CD4-positive, alpha-beta T cell treated with Interleukin-2 at 100 ng/mL for 4 hours (primary cell): Measurements from ENCODE around the gene LY86.
A peak's percentile ranks its signal among the peaks of the same experiment; 100 is the strongest.
"Not testable (repeated sequence)": the region's sequence is repeated elsewhere in the genome, so short reads cannot be mapped to it uniquely, and the experiment has no call there.

Experiments
- DNase-seq: peaks from one replicate; pipeline ENCODE4 v3.0.0-alpha.2; 2020; ENCODE audit warnings: low spot score

The LY86 gene

DNA sequence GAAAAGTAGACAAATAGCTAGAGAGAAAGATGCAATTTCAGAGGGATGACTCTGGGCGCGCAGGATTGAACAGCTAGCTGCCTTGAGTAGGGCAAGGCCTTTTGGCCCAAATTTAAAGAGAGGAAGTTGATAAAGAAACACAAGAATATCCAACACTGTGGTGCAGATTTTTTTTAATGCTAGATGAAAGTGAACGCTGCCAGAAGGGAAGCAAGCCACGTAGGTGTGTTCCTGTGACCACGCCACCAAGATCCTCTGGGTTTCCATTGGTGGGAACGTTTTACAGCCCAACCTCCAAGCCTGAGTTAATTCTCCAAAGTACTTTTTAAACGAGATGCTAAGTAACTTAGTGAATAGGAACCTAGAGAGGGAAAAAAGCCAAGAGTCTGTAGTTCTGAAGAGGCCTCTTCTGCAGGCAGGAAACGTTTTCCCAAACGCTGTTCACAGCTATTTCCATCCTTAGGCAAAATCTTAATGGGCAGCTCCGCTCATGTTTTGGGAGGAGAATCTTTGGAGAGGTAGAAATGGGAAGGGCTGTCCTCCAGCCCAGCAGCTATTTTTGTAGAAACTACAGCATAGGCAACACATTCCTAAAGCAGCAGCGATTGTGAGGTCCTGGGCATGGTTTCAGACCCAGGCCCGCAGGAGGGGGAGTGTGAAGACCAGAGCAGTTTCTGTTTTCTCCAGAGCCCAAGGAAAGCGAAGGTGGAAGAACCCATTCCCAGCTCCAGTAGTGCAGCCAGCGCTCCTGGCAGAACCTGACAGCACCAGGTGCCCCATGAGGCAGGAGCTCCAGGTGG lies 8.2 kb downstream of the LY86 start:
- no peak for DNase-seq

- DNase-seq, result no peak
Measured at GRCh38 chr6:6597682-6598081, 9.2 kb downstream of the LY86 start.

- DNase-seq, result no peak
Measured at GRCh38 chr6:6599468-6599873, 11.0 kb downstream of the LY86 start.

DNA sequence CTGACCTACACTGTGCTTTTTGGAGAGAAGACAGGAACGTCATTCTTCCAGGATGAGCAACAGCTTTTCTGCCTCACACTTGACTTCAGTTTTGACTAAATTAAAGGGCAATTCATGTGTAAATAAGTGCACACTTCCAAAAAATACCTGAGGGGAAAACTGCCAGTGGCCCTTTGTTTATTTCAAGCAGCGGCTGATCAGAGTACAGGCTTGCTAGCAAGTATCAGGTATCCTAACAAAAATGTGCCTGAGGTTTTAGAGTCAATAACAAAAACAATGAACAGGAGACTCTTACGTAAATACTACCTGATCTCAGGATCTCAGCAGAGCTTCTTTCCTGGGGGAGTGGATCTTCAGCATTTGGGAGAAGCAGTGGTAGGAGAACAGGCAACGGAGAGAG lies 12.4 kb downstream of the LY86 start:
- DNase-seq, result no peak

GRCh38 chr6:6602262-6602661 lies 13.7 kb downstream of the LY86 start:
- DNase-seq, result no peak

DNA sequence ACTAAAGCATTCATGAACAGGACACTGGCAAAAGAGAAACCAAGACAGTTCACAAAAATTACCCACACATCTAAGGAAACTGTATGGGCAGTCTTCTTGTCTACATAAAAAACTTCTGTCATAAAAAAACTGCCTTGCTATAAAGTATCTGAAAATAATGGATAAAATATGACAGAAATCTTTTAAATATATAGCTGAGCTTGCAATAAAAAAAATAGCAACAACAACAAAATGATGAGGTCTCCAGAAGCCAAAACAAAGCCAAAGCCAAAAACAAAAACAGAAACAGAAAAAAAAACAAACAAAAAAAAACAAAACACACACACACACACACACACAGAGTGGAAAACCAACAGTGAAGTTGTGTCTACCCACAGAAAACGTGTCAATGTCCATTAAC lies 14.8 kb downstream of the LY86 start:
- DNase-seq, result no peak

GRCh38 chr6:6604015-6604414 lies 15.5 kb downstream of the LY86 start:
- no peak for DNase-seq

DNA sequence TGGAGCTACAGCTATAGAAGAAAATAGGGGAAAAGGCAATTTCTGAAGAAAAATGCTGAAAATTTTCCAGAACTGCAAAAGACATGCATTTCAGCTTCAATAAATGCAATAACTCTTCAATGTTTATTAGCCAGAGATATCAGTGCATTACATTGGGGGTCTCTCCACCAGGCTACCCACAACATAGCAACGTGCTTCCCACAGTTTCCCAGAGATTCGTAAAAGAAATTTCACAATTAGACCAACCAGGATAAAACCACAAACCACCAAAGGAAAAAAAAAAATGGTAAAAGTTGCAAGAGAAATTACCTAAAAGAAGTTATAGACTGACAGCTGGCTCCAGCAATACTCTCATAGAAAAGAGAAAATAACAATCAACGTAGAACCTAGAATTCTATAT lies 16.0 kb downstream of the LY86 start:
- DNase-seq, result no peak

GRCh38 chr6:6605873-6606272 lies 17.4 kb downstream of the LY86 start:
- no peak for DNase-seq

- not testable (repeated sequence) for DNase-seq
Measured at GRCh38 chr6:6606391-6607030, 18.0 kb downstream of the LY86 start.

- DNase-seq, result no peak
Measured at GRCh38 chr6:6609450-6609849, 20.9 kb downstream of the LY86 start.

DNA sequence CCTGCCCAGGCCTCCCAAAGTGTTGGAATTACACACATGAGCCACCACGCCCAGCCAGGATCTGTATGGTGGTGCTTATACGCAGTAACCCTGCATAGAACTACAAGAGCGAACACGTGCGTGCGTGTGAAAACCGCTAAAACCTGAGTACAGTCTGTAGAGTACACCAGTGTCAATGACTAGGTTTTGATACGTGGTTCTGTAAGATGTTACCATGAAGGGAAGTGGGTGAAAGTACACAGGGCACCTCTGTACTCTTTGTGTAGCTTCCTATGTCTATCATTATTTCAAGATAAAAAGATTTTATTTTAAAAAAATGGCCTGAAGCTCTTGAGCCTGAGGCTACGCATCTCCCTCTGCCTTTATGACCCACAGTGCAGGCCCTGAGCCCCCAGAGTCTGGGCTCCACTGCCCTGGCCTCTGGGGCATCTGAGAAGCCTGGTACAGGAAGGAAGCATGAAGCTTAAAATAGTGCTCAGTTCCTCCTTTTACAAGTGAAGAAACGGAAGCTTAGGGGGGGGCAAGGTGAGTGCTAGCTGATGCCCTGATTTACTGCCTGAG lies 21.6 kb downstream of the LY86 start:
- peak; percentile 29 for DNase-seq

DNA sequence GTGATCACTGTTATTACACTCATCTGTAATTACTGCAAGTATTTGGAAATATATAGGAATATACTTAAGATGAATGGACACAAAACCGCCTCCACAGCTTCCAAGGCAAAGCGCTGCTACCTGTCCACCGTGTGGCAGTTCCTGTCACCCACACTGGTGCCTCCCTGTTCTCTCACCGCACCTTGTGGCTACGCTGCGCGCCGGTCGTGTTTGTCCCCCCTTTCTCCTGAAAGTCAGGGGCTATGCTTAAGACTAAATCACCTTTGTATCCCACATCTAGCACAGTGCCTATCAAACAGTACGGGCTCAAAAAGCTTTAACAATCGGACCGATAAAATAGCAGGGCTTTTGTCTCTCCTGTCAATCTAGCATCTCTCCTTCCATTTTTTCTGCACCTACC lies 23.0 kb downstream of the LY86 start:
- no peak for DNase-seq

- no peak for DNase-seq
Measured at GRCh38 chr6:6612308-6612707, 23.8 kb downstream of the LY86 start.

DNA sequence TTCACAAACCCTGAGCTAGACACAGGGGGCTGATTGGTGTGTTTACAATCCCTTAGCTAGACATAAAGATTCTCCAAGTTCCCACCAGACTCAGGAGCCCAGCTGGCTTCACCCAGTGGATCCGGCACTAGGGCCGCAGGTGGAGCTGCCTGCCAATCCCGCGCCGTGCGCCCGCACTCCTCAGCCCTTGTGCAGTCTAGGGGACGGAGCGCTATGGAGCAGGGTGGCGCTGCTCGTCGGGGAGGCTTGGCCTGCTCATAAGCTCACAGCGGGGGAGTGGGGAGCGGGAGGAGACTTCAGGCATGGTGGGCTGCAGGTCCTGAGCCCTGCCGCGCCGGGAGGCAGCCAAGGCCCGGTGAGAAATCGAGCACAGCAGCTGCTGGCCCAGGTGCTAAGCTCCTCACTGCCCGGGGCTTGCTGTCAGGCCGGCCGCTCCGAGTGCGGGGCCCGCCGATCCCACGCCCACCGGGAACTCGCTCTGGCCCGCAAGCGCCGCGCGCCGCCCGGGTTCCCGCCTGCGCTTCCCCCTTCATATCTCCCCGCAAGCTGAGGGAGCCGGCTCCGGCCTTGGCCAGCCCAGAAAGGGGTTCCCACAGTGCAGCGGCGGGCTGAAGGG lies 24.7 kb downstream of the LY86 start:
- DNase-seq, result not testable (repeated sequence)

GRCh38 chr6:6614096-6614982 lies 25.8 kb downstream of the LY86 start:
- DNase-seq, result peak; percentile 40

DNA sequence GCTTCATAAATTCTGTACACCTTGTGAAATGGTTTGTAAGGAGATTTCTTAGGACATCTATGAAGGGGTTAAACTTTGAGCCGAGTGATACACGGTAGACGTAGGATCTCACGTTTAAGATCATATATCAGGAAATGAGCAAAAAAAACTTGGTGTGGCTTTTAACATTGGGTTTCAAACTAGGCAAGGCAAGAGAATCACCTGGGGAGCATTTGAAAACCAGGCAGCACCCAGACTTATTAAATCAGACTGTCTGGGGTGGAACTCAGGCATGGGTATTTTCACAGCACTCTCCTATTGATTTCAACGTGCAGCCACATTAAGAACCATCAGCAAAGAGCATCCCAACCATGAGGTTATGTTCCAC lies 26.4 kb downstream of the LY86 start:
- no peak for DNase-seq

DNA sequence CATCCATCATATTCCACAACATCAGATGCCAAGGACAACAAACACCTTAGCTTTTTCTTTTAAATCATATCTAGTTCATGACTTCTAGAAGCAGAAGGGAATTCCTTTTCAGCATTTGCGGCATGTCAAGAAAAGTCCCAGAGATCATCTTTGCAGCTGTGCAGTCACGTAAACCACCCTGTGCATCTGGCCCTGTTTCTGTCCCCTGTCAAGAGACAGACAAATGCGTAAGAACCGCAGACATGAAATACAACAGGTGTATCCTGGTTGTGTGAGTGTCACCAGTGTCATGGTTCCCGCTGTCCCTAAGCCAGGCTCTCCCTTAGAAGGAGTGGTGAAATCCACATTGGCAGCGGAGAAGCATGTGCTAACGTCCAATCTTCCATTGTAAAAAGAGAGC lies 28.1 kb downstream of the LY86 start:
- DNase-seq, result no peak

DNA sequence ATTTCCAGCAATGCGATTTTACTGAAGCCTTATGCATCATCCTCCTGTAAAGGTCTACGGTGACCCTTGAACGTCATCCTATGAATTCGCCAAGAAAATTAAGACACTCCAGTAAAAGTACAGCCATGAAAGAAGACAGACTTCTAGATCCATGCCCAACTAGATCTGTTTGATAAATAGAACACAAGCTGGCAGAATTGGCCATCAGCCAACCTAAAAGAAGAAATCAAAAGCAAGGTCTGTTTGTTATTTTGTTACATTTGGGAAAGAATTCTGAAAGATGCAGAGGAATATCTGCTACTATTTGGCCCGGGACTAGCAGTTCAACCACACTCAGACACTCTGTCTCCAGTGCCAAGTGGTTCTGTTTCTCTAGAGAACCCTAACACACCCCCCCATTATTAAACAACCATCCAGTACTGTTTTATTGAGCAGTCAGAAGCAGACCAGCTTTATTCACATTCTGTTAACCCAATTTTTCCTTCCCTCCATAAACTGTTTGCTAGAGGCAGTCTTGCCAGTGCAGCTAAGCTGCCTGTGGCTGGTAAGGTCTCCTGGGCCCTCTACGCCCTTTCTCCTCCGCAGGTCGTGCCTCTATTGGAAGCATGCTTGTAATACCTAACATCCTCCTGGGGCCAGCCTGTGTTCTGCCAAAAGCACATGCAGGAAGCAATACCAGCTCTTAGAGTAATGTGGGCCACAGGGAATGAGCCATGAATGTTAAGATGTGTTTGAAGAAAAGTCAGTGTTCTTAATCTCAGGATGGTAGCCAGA lies 30.7 kb downstream of the LY86 start:
- no peak for DNase-seq

DNA sequence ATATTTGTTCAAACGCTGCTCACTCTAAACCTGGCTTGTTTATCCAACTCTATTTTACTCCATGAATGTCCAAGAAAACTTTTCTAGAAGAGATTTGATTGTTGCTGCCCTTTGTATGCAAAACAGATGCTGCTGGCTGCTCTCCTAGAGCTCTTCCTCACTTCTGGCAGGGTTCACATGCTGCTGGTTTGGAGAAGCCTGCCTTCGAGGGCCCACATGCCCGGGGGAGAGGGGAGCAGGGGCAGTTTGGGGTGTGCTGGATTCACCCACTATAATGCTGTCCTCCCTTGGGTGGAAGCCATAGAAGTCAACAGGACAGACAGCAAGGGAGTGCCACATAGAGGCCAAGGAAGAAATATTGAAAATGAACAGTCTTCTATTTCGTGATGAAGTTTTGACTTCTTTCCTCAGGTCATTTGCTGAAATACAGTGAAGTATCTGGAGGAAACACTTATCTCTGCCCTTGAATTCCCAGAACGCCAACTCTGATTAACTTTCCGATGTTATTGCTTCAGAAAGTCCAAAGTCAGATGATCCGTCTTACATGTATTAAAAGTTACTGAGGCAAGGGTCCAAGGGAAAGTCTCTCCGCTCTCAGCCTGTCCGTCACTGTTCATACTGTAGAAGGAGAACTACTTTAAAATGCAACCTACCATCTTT lies 32.4 kb downstream of the LY86 start:
- no peak for DNase-seq

- DNase-seq, result no peak
Measured at GRCh38 chr6:6622501-6622900, 34.0 kb downstream of the LY86 start.
